Panc1 (cell line): ENCODE data around the gene SH3GL1. TPM values are rescaled to one million over a fixed set of nuclear protein-coding genes. Genes with fewer than 3 reads are reported as not detected.

Experiments
- ATAC-seq: fragments of 200-7000 bp; cut with Tn5 transposase; 2 replicates; pipeline ENCODE4 v1.9.1; 2020; ENCODE audit warnings: mild to moderate bottlenecking, moderate library complexity
- BruUV-seq: library from RNA; stranded (reverse); fragments of 400-500 nt; replicated peaks from 2 replicates; lab custom pipeline; 2021; lab: Mats Ljungman, UMichigan
- CTCF ChIA-PET: fragments of 300-600 bp; sonication (Branson Sonifier 250); formaldehyde crosslinking; loops from one replicate; lab custom pipeline; 2022; ENCODE audit warnings: antibody characterized with exemption; lab: Charles Lee
- POLR2A ChIA-PET: fragments of 300-600 bp; sonication (Branson Sonifier 250); formaldehyde crosslinking; loops from one replicate; lab custom pipeline; 2022; ENCODE audit warnings: antibody characterized with exemption; lab: Charles Lee
- DNase-seq: peaks from one replicate; pipeline ENCODE4 v3.0.0-alpha.2; 2010; ENCODE audit warnings: low read depth, low spot score
- H3K27ac ChIP-seq: 2 replicates; pipeline ENCODE4 v1.5.1; 2011; ENCODE audit warnings: mild to moderate bottlenecking, low read length, inconsistent platforms
- H3K27me3 ChIP-seq: fragments of 200-500 bp; sonication (Bioruptor generic); 2 replicates; pipeline ENCODE4 v1.6.0; 2014; ENCODE audit warnings: low read length, inconsistent platforms; ENCODE audit not compliant: control insufficient read depth, insufficient read depth
- H3K36me3 ChIP-seq: fragments of 200-500 bp; sonication (Bioruptor generic); 2 replicates; pipeline ENCODE4 v1.5.1; 2014; ENCODE audit warnings: inconsistent platforms, mild to moderate bottlenecking, low read length, moderate library complexity; ENCODE audit not compliant: control insufficient read depth, insufficient read depth
- H3K4me1 ChIP-seq: 2 replicates; pipeline ENCODE4 v1.5.1; 2011; ENCODE audit warnings: inconsistent platforms, mild to moderate bottlenecking, low read length, moderate library complexity; ENCODE audit not compliant: control insufficient read depth, insufficient read depth
- H3K4me3 ChIP-seq, 2 experiments: 2 replicates each; pipeline ENCODE4 v1.5.1; 2011 to 2012; ENCODE audit warnings: low read depth in 2 of 2, low read length in 2 of 2, mild to moderate bottlenecking in 2 of 2, inconsistent platforms in 1 of 2, moderate library complexity in 1 of 2
- H3K9me3 ChIP-seq: fragments of 200-500 bp; sonication (Bioruptor generic); 2 replicates; pipeline ENCODE4 v1.5.1; 2014; ENCODE audit warnings: low read depth, mild to moderate bottlenecking, inconsistent platforms, low read length, moderate library complexity; ENCODE audit not compliant: control insufficient read depth, insufficient read depth
- POLR2AphosphoS5 ChIP-seq: IDR thresholded peaks from 2 replicates; pipeline ENCODE4 v1.6.1; 2012; ENCODE audit warnings: mild to moderate bottlenecking, low read depth, low read length, moderate library complexity
- SIN3A ChIP-seq: IDR thresholded peaks from 2 replicates; pipeline ENCODE4 v1.6.1; 2012; ENCODE audit warnings: low read depth, mild to moderate bottlenecking, low read length, moderate library complexity, borderline replicate concordance; ENCODE audit not compliant: insufficient read depth
- TCF7L2 ChIP-seq: IDR thresholded peaks from 2 replicates; pipeline ENCODE4 v1.6.1; 2011; ENCODE audit warnings: mild to moderate bottlenecking, low read depth, low read length, inconsistent platforms
- in situ Hi-C: cut with HindIII; loops from 2 replicates; pipeline ENCODE4 v1.10.0; 2016; ENCODE audit warnings: low sequenced_read_pairs, low pct_unique_long_range_greater_than_20kb
- intact Hi-C: fragments of 100-400 bp; cut with micrococcal nuclease; formaldehyde crosslinking; loops from one replicate; pipeline ENCODE4 v1.10.0; 2022; ENCODE audit not compliant: unreplicated experiment
- total RNA-seq: library from RNA; stranded (reverse); gene quantifications from one replicate; pipeline ENCODE4 v1.2.1, GENCODE V29; 2021; ENCODE audit not compliant: unreplicated experiment
- TF ChIP-seq, protein P1 (sequence below), 2 experiments: IDR thresholded peaks; 2 replicates each; pipeline ENCODE4 v1.6.1; 2011 to 2012; ENCODE audit warnings: low read depth in 2 of 2, control low read depth in 1 of 2, low read length in 1 of 2, mild to moderate bottlenecking in 1 of 2, moderate library complexity in 1 of 2; ENCODE audit not compliant: insufficient read depth in 1 of 2
- TF ChIP-seq, protein P2 (sequence below): fragments of 450-650 bp; IDR thresholded peaks from 2 replicates; pipeline ENCODE4 v1.5.1; 2017; ENCODE audit warnings: mild to moderate bottlenecking

The SH3GL1 gene
- total RNA-seq, 1 experiment from 2014 or later: 57.1 TPM

DNA sequence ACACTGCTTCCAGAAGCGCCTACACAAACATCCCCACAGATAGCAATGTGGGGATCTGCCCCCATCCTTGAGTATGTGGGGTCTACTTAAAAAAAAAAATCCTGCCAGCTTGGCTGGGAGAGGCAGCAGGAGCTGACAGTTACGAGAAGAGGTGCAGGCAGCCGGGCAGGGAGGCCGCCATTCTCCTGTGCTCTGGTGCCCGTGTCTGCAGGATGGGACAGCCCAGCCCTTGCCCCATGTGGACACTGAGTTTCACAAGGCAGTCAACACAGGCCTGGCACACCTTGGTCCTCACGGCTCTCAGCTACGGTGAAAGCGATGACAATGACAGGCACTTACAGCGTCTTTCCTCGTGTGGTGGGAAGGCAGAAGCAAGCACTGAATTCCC lies 33.0 kb downstream of the SH3GL1 start:
- no peak overlapping the region for H3K27ac ChIP-seq
- H3K4me3 ChIP-seq: no peak overlapping the region
- TF ChIP-seq, protein P1, sequence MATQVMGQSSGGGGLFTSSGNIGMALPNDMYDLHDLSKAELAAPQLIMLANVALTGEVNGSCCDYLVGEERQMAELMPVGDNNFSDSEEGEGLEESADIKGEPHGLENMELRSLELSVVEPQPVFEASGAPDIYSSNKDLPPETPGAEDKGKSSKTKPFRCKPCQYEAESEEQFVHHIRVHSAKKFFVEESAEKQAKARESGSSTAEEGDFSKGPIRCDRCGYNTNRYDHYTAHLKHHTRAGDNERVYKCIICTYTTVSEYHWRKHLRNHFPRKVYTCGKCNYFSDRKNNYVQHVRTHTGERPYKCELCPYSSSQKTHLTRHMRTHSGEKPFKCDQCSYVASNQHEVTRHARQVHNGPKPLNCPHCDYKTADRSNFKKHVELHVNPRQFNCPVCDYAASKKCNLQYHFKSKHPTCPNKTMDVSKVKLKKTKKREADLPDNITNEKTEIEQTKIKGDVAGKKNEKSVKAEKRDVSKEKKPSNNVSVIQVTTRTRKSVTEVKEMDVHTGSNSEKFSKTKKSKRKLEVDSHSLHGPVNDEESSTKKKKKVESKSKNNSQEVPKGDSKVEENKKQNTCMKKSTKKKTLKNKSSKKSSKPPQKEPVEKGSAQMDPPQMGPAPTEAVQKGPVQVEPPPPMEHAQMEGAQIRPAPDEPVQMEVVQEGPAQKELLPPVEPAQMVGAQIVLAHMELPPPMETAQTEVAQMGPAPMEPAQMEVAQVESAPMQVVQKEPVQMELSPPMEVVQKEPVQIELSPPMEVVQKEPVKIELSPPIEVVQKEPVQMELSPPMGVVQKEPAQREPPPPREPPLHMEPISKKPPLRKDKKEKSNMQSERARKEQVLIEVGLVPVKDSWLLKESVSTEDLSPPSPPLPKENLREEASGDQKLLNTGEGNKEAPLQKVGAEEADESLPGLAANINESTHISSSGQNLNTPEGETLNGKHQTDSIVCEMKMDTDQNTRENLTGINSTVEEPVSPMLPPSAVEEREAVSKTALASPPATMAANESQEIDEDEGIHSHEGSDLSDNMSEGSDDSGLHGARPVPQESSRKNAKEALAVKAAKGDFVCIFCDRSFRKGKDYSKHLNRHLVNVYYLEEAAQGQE (IDR thresholded peaks at IDR 0.05; ENCODE audit: insufficient read depth in 1 of 2, low read depth in 2 of 2, low read length in 1 of 2): no peak
- TF ChIP-seq, protein P2, sequence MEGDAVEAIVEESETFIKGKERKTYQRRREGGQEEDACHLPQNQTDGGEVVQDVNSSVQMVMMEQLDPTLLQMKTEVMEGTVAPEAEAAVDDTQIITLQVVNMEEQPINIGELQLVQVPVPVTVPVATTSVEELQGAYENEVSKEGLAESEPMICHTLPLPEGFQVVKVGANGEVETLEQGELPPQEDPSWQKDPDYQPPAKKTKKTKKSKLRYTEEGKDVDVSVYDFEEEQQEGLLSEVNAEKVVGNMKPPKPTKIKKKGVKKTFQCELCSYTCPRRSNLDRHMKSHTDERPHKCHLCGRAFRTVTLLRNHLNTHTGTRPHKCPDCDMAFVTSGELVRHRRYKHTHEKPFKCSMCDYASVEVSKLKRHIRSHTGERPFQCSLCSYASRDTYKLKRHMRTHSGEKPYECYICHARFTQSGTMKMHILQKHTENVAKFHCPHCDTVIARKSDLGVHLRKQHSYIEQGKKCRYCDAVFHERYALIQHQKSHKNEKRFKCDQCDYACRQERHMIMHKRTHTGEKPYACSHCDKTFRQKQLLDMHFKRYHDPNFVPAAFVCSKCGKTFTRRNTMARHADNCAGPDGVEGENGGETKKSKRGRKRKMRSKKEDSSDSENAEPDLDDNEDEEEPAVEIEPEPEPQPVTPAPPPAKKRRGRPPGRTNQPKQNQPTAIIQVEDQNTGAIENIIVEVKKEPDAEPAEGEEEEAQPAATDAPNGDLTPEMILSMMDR: no peak
- no peak for TF ChIP-seq SIN3A
- no peak for TF ChIP-seq TCF7L2
- TF ChIP-seq POLR2AphosphoS5: no peak
- ChIA-PET CTCF (no interaction called here), POLR2A (no interaction called here)
- no TSS peak for BruUV-seq
- peaks cover 43% of the 10 kb centered on the region for H3K4me1 ChIP-seq
- H3K9me3 ChIP-seq: no peaks in the 10 kb centered on the region
- DNase-seq: no peak
- no peaks in the 10 kb centered on the region for H3K27me3 ChIP-seq
- no peak for ATAC-seq
- intact Hi-C loops: loop anchor here (5.0 kb wide), 1 partner anchor 35 kb away; the partner anchor contains the start of genes CHAF1A and SH3GL1
- H3K36me3 ChIP-seq: no peaks in the 10 kb centered on the region
- in situ Hi-C loops: no loop called here

DNA sequence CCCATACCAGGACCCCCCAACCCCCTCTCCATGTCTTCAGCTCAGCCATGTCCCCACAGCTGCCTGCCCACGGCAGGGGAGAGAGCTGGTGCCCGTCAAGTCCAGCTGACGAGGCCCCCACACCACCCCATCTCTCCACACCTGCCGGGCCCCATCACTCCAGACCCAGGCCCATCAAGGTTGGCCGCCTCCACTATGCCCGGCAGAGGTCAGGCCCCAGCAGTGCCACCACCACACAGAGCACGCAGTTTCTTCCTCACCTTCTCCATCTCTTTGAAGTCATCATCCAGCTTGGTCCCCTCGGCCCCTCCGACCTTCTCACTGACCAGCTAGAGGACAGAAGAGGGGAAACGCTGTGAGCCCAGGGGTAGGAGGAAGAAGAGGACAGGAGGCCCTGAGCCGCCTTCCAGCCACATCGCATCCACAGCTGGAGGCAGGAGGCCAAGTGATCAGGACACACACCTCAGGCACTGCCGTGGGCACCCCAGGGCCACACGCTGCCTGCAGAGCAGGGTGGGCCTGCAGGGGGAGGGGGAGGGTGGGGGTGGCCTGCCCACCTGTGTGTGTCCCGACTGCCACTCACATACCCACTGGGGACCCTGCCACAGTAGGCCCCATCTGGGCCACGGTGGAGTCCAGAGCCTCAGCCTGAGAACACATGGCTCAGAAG lies 33.5 kb downstream of the SH3GL1 start:
- Histone ChIP-seq H3K27me3 (no peaks in the 10 kb centered on the region), H3K36me3 (no peaks in the 10 kb centered on the region), H3K27ac (no peak overlapping the region), H3K4me3 (no peak overlapping the region), H3K9me3 (no peaks in the 10 kb centered on the region), H3K4me1 (peaks cover 43% of the 10 kb centered on the region)
- no peak for DNase-seq
- no peak for TF ChIP-seq POLR2AphosphoS5
- TF ChIP-seq, protein P1 (IDR thresholded peaks at IDR 0.05; ENCODE audit: insufficient read depth in 1 of 2, low read depth in 2 of 2, low read length in 1 of 2): no peak
- BruUV-seq: no TSS peak
- intact Hi-C loops: loop anchor here (5.0 kb wide), 1 partner anchor 36 kb away; the partner anchor contains the start of genes CHAF1A and SH3GL1
- in situ Hi-C loops: no loop called here
- ChIA-PET CTCF (no interaction called here), POLR2A (interaction anchor here (0.5 kb wide), 1 partner anchor 34 kb away, joined by 3 read pairs; no protein-coding TSS in a partner anchor)
- no peak for ATAC-seq
